ENCODE data around the gene STRA6. TPM values are rescaled to one million over a fixed set of nuclear protein-coding genes. Genes with fewer than 3 reads are reported as not detected.

The STRA6 gene
- polyA plus RNA-seq, 1 donor from 2014 or later: not detected

- Mint-ChIP-seq H3K27me3 (peaks cover 5% of the 10 kb centered on the region), H3K36me3 (no peaks in the 10 kb centered on the region), H3K4me1 (no peaks in the 10 kb centered on the region), H3K4me3 (peak overlapping the region in 1 of 4 donors; percentile 8), H3K27ac (no peak overlapping the region), H3K9me3 (no peaks in the 10 kb centered on the region)
Observed at GRCh38 chr15:74203914-74204431, 1.4 kb upstream of the STRA6 start.

- Mint-ChIP-seq H3K27me3 (peaks cover 6% of the 10 kb centered on the region), H3K27ac (no peak overlapping the region), H3K4me1 (no peaks in the 10 kb centered on the region), H3K9me3 (no peaks in the 10 kb centered on the region), H3K36me3 (no peaks in the 10 kb centered on the region), H3K4me3 (no peak overlapping the region)
Observed at GRCh38 chr15:74201710-74202420, 722 bp downstream of the STRA6 start.

GRCh38 chr15:74200871-74201419 is 1.6 kb downstream of the STRA6 start:
- no peak overlapping the region for H3K4me3 Mint-ChIP-seq
- no peaks in the 10 kb centered on the region for H3K9me3 Mint-ChIP-seq
- H3K27ac Mint-ChIP-seq: no peak overlapping the region
- no peaks in the 10 kb centered on the region for H3K4me1 Mint-ChIP-seq
- peaks cover 6% of the 10 kb centered on the region for H3K27me3 Mint-ChIP-seq
- no peaks in the 10 kb centered on the region for H3K36me3 Mint-ChIP-seq

- Mint-ChIP-seq H3K9me3 (no peaks in the 10 kb centered on the region), H3K27ac (no peak overlapping the region), H3K36me3 (no peaks in the 10 kb centered on the region)
Observed at GRCh38 chr15:74200412-74200815, 2.2 kb downstream of the STRA6 start.

GRCh38 chr15:74199297-74199652 is 3.3 kb downstream of the STRA6 start:
- Mint-ChIP-seq H3K27me3 (peaks cover 4% of the 10 kb centered on the region), H3K36me3 (no peaks in the 10 kb centered on the region), H3K4me3 (no peak overlapping the region), H3K4me1 (no peaks in the 10 kb centered on the region), H3K27ac (no peak overlapping the region), H3K9me3 (no peaks in the 10 kb centered on the region)

More at GRCh38 chr15:74200412-74200815, 2.2 kb downstream of the STRA6 start:
- no peaks in the 10 kb centered on the region for H3K4me1 Mint-ChIP-seq
- peaks cover 6% of the 10 kb centered on the region for H3K27me3 Mint-ChIP-seq
- H3K4me3 Mint-ChIP-seq: no peak overlapping the region

- Mint-ChIP-seq H3K36me3 (no peaks in the 10 kb centered on the region), H3K4me3 (no peak overlapping the region), H3K9me3 (peaks cover 0 to 2% (median 0%) of the 10 kb centered on the region in 3 donors), H3K4me1 (no peaks in the 10 kb centered on the region), H3K27me3 (peaks cover 9% of the 10 kb centered on the region), H3K27ac (no peak overlapping the region)
Observed at GRCh38 chr15:74197176-74197965, 5.2 kb downstream of the STRA6 start.

- Mint-ChIP-seq H3K4me1 (no peaks in the 10 kb centered on the region), H3K27me3 (peaks cover 7% of the 10 kb centered on the region), H3K9me3 (peaks cover 0 to 2% (median 0%) of the 10 kb centered on the region in 3 donors), H3K4me3 (no peak overlapping the region), H3K36me3 (no peaks in the 10 kb centered on the region), H3K27ac (no peak overlapping the region)
Observed at GRCh38 chr15:74196175-74196574, 6.4 kb downstream of the STRA6 start.

GRCh38 chr15:74194572-74195559 is 7.7 kb downstream of the STRA6 start:
- Mint-ChIP-seq H3K27ac (no peak overlapping the region), H3K27me3 (peaks cover 7% of the 10 kb centered on the region), H3K36me3 (no peaks in the 10 kb centered on the region), H3K4me1 (no peaks in the 10 kb centered on the region), H3K9me3 (peaks cover 0 to 2% (median 0%) of the 10 kb centered on the region in 3 donors), H3K4me3 (no peak overlapping the region)

GRCh38 chr15:74193905-74194304 is 8.7 kb downstream of the STRA6 start:
- H3K4me3 Mint-ChIP-seq: no peak overlapping the region
- no peaks in the 10 kb centered on the region for H3K36me3 Mint-ChIP-seq
- H3K27me3 Mint-ChIP-seq: peaks cover 7% of the 10 kb centered on the region
- no peak overlapping the region for H3K27ac Mint-ChIP-seq
- no peaks in the 10 kb centered on the region for H3K4me1 Mint-ChIP-seq
- H3K9me3 Mint-ChIP-seq: peaks cover 0 to 2% (median 0%) of the 10 kb centered on the region in 3 donors

- Mint-ChIP-seq H3K4me3 (peak overlapping the region in 1 of 4 donors; percentile 25), H3K9me3 (peaks cover 0 to 2% (median 0%) of the 10 kb centered on the region in 3 donors), H3K27me3 (peaks cover 7% of the 10 kb centered on the region), H3K27ac (no peak overlapping the region), H3K36me3 (no peaks in the 10 kb centered on the region), H3K4me1 (no peaks in the 10 kb centered on the region)
Observed at GRCh38 chr15:74193299-74193718, 9.3 kb downstream of the STRA6 start.

- Mint-ChIP-seq H3K36me3 (no peaks in the 10 kb centered on the region), H3K4me3 (no peak overlapping the region), H3K4me1 (no peaks in the 10 kb centered on the region), H3K27ac (no peak overlapping the region), H3K9me3 (peaks cover 0 to 2% (median 0%) of the 10 kb centered on the region in 3 donors), H3K27me3 (peaks cover 5% of the 10 kb centered on the region)
Observed at GRCh38 chr15:74192751-74193150, 9.8 kb downstream of the STRA6 start.

GRCh38 chr15:74191798-74192197 is 10.8 kb downstream of the STRA6 start:
- Mint-ChIP-seq H3K27me3 (peaks cover 5% of the 10 kb centered on the region), H3K9me3 (peaks cover 0 to 2% (median 0%) of the 10 kb centered on the region in 3 donors), H3K4me1 (no peaks in the 10 kb centered on the region), H3K4me3 (no peak overlapping the region), H3K36me3 (no peaks in the 10 kb centered on the region), H3K27ac (no peak overlapping the region)

GRCh38 chr15:74188216-74188615 is 14.4 kb downstream of the STRA6 start:
- Mint-ChIP-seq H3K27ac (no peak overlapping the region), H3K36me3 (peaks cover 2% of the 10 kb centered on the region), H3K4me3 (no peak overlapping the region), H3K9me3 (peaks cover 0 to 2% (median 0%) of the 10 kb centered on the region in 3 donors), H3K27me3 (peaks cover 2% of the 10 kb centered on the region), H3K4me1 (no peaks in the 10 kb centered on the region)

- no peak overlapping the region for H3K27ac Mint-ChIP-seq
- H3K36me3 Mint-ChIP-seq: peaks cover 2% of the 10 kb centered on the region
- peaks cover 4% of the 10 kb centered on the region for H3K27me3 Mint-ChIP-seq
- no peaks in the 10 kb centered on the region for H3K9me3 Mint-ChIP-seq
- no peaks in the 10 kb centered on the region for H3K4me1 Mint-ChIP-seq
- no peak overlapping the region for H3K4me3 Mint-ChIP-seq
Observed at GRCh38 chr15:74185710-74186348, 16.8 kb downstream of the STRA6 start.
